Non-pigmented ciliary epithelial cell (primary cell): ENCODE results near the gene PRAMEF1.
"Not testable (repeated sequence)": the region's sequence is repeated elsewhere in the genome, so short reads cannot be mapped to it uniquely, and the experiment has no call there.

Source experiments
- DNase-seq: peaks from one replicate; pipeline ENCODE4 v3.0.0-alpha.2; 2010; ENCODE audit warnings: low read depth

The PRAMEF1 gene

GRCh38 chr1:12791097-12791496 lies at the start of gene PRAMEF1:
PRAMEF1 (plus strand) TSS chr1:12791397; CDS start chr1:12793228, 1,831 bp downstream.
- not testable (repeated sequence) for DNase-seq

- no peak for DNase-seq
Measured at GRCh38 chr1:12741946-12742345, 49.3 kb upstream of the PRAMEF1 start.

- no peak for DNase-seq
Measured at GRCh38 chr1:12745126-12745991, 45.8 kb upstream of the PRAMEF1 start.

GRCh38 chr1:12745992-12746323 lies 45.2 kb upstream of the PRAMEF1 start, which contains the start of gene CFAP107:
CFAP107 (plus strand) TSS chr1:12746200; CDS start chr1:12746431, 231 bp downstream.
- no peak for DNase-seq

- DNase-seq = no peak
Measured at GRCh38 chr1:12748778-12749355, 42.3 kb upstream of the PRAMEF1 start.

GRCh38 chr1:12754738-12755137 lies 36.5 kb upstream of the PRAMEF1 start:
- no peak for DNase-seq

GRCh38 chr1:12756273-12756672 lies 34.9 kb upstream of the PRAMEF1 start:
- no peak for DNase-seq

GRCh38 chr1:12756768-12757413 lies 34.3 kb upstream of the PRAMEF1 start:
- no peak for DNase-seq

- no peak for DNase-seq
Measured at GRCh38 chr1:12757836-12758235, 33.4 kb upstream of the PRAMEF1 start.

- DNase-seq = no peak
Measured at GRCh38 chr1:12760256-12760795, 30.9 kb upstream of the PRAMEF1 start.

- no peak for DNase-seq
Measured at GRCh38 chr1:12761781-12762180, 29.4 kb upstream of the PRAMEF1 start.

GRCh38 chr1:12762766-12763165 lies 28.4 kb upstream of the PRAMEF1 start:
- DNase-seq = no peak

GRCh38 chr1:12763479-12763878 lies 27.7 kb upstream of the PRAMEF1 start:
- no peak for DNase-seq

- no peak for DNase-seq
Measured at GRCh38 chr1:12764016-12764415, 27.2 kb upstream of the PRAMEF1 start.

- DNase-seq = no peak
Measured at GRCh38 chr1:12769031-12769430, 22.2 kb upstream of the PRAMEF1 start.

GRCh38 chr1:12769976-12770505 lies 21.2 kb upstream of the PRAMEF1 start:
- no peak for DNase-seq

- DNase-seq = no peak
Measured at GRCh38 chr1:12770620-12771019, 20.6 kb upstream of the PRAMEF1 start.

GRCh38 chr1:12771186-12771585 lies 20.0 kb upstream of the PRAMEF1 start:
- DNase-seq = no peak

- DNase-seq = no peak
Measured at GRCh38 chr1:12772520-12772919, 18.7 kb upstream of the PRAMEF1 start.

GRCh38 chr1:12773438-12773837 lies 17.8 kb upstream of the PRAMEF1 start, which contains the start of gene PRAMEF12:
PRAMEF12 (plus strand) TSS chr1:12773738; CDS start chr1:12774868, 1,130 bp downstream.
- DNase-seq = no peak

GRCh38 chr1:12774801-12775345 lies 16.3 kb upstream of the PRAMEF1 start:
- no peak for DNase-seq

GRCh38 chr1:12775443-12775842 lies 15.8 kb upstream of the PRAMEF1 start:
- no peak for DNase-seq
